Measurements from ENCODE around the gene EVI5.
"Not testable (repeated sequence)": the region's sequence is repeated elsewhere in the genome, so short reads cannot be mapped to it uniquely, and the experiment has no call there.

The EVI5 gene

GRCh38 chr1:92784021-92784638 lies 778 bp downstream of the EVI5 start:
- TF ChIP-seq ZNF384 (IDR thresholded peaks at IDR 0.05) = no peak
- TF ChIP-seq TARDBP (IDR thresholded peaks at IDR 0.05) = no peak
- no peak for TF ChIP-seq SUZ12 (IDR thresholded peaks at IDR 0.05)
- no peak for TF ChIP-seq ARNT (IDR thresholded peaks at IDR 0.05)
- TF ChIP-seq SP1 (IDR thresholded peaks at IDR 0.05) = no peak
- TF ChIP-seq ELF4 (IDR thresholded peaks at IDR 0.05) = no peak
- DNase-seq (ENCODE audit: extremely low spot score) = peak; percentile 25
- POLR2A ChIA-PET = interaction anchor here (1.0 to 3.1 kb wide), 3 partner anchors 30 to 48 kb away, joined by 3 to 15 read pairs (median 6); partner anchors contain the start of gene RPL5
- CTCF ChIA-PET = interaction anchor here (0.7 to 1.1 kb wide), 3 partner anchors 19 to 57 kb away, joined by 3 to 5 read pairs (median 3); no protein-coding TSS in a partner anchor

- CTCF ChIA-PET = interaction anchor here (0.7 to 1.1 kb wide), 3 partner anchors 18 to 58 kb away, joined by 3 to 5 read pairs (median 3); no protein-coding TSS in a partner anchor
Measured at GRCh38 chr1:92783550-92783949, 1.4 kb downstream of the EVI5 start.

GRCh38 chr1:92778376-92778775 lies 6.5 kb downstream of the EVI5 start:
- no peak for TF ChIP-seq FOXK2 (IDR thresholded peaks at IDR 0.05)
- no peak for TF ChIP-seq BHLHE40 (IDR thresholded peaks at IDR 0.05; ENCODE audit: borderline replicate concordance)
- TF ChIP-seq HDGF (IDR thresholded peaks at IDR 0.05; ENCODE audit: borderline replicate concordance) = no peak
- TF ChIP-seq SUZ12 (IDR thresholded peaks at IDR 0.05) = no peak
- no peak for TF ChIP-seq PKNOX1 (IDR thresholded peaks at IDR 0.05)
- TF ChIP-seq SP1 (IDR thresholded peaks at IDR 0.05) = no peak
- TF ChIP-seq L3MBTL2 (conservative IDR thresholded peaks at IDR 0.05) = no peak
- TF ChIP-seq ARNT (IDR thresholded peaks at IDR 0.05) = no peak
- TF ChIP-seq LEF1 (IDR thresholded peaks at IDR 0.05; ENCODE audit: borderline replicate concordance) = no peak
- no peak for TF ChIP-seq ELF4 (IDR thresholded peaks at IDR 0.05)
- no peak for TF ChIP-seq TARDBP (IDR thresholded peaks at IDR 0.05)
- TF ChIP-seq CTBP1 (IDR thresholded peaks at IDR 0.05; ENCODE audit: borderline replicate concordance) = no peak
- TF ChIP-seq NFRKB (IDR thresholded peaks at IDR 0.05) = no peak
- TF ChIP-seq ZNF384 (IDR thresholded peaks at IDR 0.05) = no peak
- no peak for TF ChIP-seq FOXA1 (IDR thresholded peaks at IDR 0.05)
- no peak for TF ChIP-seq FOXM1 (IDR thresholded peaks at IDR 0.05; ENCODE audit: borderline replicate concordance)
- ChIA-PET POLR2A (no interaction called here), CTCF (no interaction called here)
- DNase-seq (ENCODE audit: extremely low spot score) = no peak

More at GRCh38 chr1:92783550-92783949, 1.4 kb downstream of the EVI5 start:
- not testable (repeated sequence) for DNase-seq (ENCODE audit: extremely low spot score)
- POLR2A ChIA-PET = interaction anchor here (1.7 kb wide), 1 partner anchor 48 kb away, joined by 6 read pairs; the partner anchor contains the start of gene RPL5
- TF ChIP-seq ZNF384 (IDR thresholded peaks at IDR 0.05) = peak; percentile 95

GRCh38 chr1:92774407-92774806 lies 10.5 kb downstream of the EVI5 start:
- DNase-seq (ENCODE audit: extremely low spot score) = no peak
- POLR2A ChIA-PET = no interaction called here
- no peak for TF ChIP-seq HDGF (IDR thresholded peaks at IDR 0.05; ENCODE audit: borderline replicate concordance)
- no peak for TF ChIP-seq SUZ12 (IDR thresholded peaks at IDR 0.05)
- TF ChIP-seq NFRKB (IDR thresholded peaks at IDR 0.05) = no peak
- no peak for TF ChIP-seq L3MBTL2 (conservative IDR thresholded peaks at IDR 0.05)
- no peak for TF ChIP-seq ELF4 (IDR thresholded peaks at IDR 0.05)
- TF ChIP-seq LEF1 (IDR thresholded peaks at IDR 0.05; ENCODE audit: borderline replicate concordance) = no peak
- TF ChIP-seq FOXM1 (IDR thresholded peaks at IDR 0.05; ENCODE audit: borderline replicate concordance) = no peak
- TF ChIP-seq FOXA1 (IDR thresholded peaks at IDR 0.05) = no peak
- no peak for TF ChIP-seq SP1 (IDR thresholded peaks at IDR 0.05)
- no peak for TF ChIP-seq PKNOX1 (IDR thresholded peaks at IDR 0.05)
- no peak for TF ChIP-seq ZNF384 (IDR thresholded peaks at IDR 0.05)
- CTCF ChIA-PET = interaction anchor here (1.4 kb wide), 1 partner anchor 25 kb away, joined by 4 read pairs; no protein-coding TSS in a partner anchor

- CTCF ChIA-PET = interaction anchor here (1.4 kb wide), 1 partner anchor 24 kb away, joined by 4 read pairs; no protein-coding TSS in a partner anchor
- DNase-seq (ENCODE audit: extremely low spot score); POLR2A ChIA-PET: not testable (repeated sequence)
Measured at GRCh38 chr1:92773749-92774148, 11.2 kb downstream of the EVI5 start.

GRCh38 chr1:92769856-92770255 lies 15.1 kb downstream of the EVI5 start:
- no peak for TF ChIP-seq LEF1 (IDR thresholded peaks at IDR 0.05; ENCODE audit: borderline replicate concordance)
- no peak for TF ChIP-seq FOXA1 (IDR thresholded peaks at IDR 0.05)
- TF ChIP-seq CTBP1 (IDR thresholded peaks at IDR 0.05; ENCODE audit: borderline replicate concordance) = no peak
- no peak for TF ChIP-seq ZNF384 (IDR thresholded peaks at IDR 0.05)
- no peak for TF ChIP-seq SUZ12 (IDR thresholded peaks at IDR 0.05)
- no peak for TF ChIP-seq HDGF (IDR thresholded peaks at IDR 0.05; ENCODE audit: borderline replicate concordance)
- no peak for TF ChIP-seq FOXK2 (IDR thresholded peaks at IDR 0.05)
- TF ChIP-seq NFRKB (IDR thresholded peaks at IDR 0.05) = no peak
- TF ChIP-seq BHLHE40 (IDR thresholded peaks at IDR 0.05; ENCODE audit: borderline replicate concordance) = no peak
- TF ChIP-seq ELF4 (IDR thresholded peaks at IDR 0.05) = no peak
- no peak for TF ChIP-seq TARDBP (IDR thresholded peaks at IDR 0.05)
- no peak for TF ChIP-seq PKNOX1 (IDR thresholded peaks at IDR 0.05)
- TF ChIP-seq FOXM1 (IDR thresholded peaks at IDR 0.05; ENCODE audit: borderline replicate concordance) = no peak
- TF ChIP-seq L3MBTL2 (conservative IDR thresholded peaks at IDR 0.05) = no peak
- TF ChIP-seq ARNT (IDR thresholded peaks at IDR 0.05) = no peak
- no peak for DNase-seq (ENCODE audit: extremely low spot score)
- CTCF ChIA-PET = no interaction called here
- POLR2A ChIA-PET = no interaction called here

Data from HEK293T (cell line).